NAMALWA (cell line): ENCODE results near the gene RGS9BP.
"Not testable (repeated sequence)": the region's sequence is repeated elsewhere in the genome, so short reads cannot be mapped to it uniquely, and the experiment has no call there.

Source experiments
- DNase-seq: peaks from one replicate; pipeline ENCODE4 v3.0.0-alpha.2; 2015; ENCODE audit warnings: low spot score

RGS9BP gene, protein sequence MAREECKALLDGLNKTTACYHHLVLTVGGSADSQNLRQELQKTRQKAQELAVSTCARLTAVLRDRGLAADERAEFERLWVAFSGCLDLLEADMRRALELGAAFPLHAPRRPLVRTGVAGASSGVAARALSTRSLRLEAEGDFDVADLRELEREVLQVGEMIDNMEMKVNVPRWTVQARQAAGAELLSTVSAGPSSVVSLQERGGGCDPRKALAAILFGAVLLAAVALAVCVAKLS

DNA sequence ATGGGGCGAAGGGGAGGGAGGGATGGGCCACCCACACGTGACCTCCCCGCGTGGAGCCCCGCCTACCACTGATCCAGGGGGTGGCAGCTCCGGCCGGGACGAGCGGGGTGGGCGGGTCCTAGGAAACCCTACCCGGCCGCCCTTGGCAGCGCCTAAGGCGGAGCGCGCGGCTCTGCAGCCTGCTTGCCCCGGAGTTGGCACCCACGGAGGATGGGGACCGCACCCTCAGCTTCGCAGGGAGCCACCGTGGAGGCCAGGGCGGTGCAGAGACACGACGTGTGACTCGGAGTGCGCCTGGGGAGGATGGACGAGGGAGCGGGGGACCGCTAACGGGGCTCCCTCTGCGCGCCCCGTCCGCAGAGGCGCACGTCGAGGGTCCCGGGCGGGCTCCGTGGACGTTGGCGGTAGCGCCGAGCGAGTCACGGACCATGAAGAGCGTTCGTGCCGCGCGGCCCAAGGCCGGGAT, at the start of gene RGS9BP:
RGS9BP (plus strand) TSS at position 129 of the 466 bp plus-strand sequence. CDS start 416 bp downstream, outside the sequence.
- peak; percentile 14 for DNase-seq

DNA sequence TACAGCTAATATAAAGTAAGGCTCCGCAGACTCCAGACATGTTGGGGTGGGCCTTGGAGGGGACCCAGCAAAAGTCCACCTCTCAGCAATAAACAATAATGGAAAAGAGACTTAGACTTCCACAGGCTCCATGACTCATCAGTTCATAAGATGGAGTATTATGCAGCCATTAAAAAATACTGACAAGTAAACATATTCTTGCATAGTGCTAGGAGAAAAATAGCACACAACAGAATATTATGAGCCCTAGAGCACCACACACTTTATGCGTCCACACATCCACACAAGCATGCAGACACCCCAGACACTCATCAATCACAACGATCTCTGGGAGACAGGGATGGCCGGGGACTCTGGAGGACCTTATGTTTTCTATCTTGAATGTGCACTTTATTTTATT, 48.7 kb upstream of the RGS9BP start:
- no peak for DNase-seq

DNA sequence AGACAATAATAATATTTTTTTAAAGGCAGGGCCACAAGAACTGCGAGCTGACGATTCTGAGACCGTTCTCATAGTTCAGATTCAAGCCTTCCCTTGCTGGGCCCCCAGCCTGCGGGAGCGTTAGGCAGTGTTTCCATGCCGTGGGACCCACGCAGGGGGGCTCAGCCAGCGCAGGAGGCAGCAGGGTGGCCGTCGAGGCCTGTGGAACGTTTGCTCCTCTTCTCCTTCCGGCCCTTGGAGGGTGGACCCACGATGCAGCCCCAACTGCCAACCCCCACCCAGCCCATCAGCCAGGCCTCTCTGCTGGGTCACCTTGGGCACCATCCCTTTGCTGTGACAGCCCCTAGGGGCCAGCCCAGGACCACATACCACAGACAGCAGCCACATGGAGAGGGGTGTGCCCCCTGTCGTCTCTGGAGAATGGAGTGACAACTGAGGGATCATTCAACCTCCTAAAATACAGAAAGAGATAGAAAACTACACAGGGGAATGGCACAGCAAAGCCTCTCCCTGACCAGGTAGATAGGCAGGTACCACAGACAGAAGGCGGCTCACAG, 47.9 kb upstream of the RGS9BP start:
- no peak for DNase-seq

DNA sequence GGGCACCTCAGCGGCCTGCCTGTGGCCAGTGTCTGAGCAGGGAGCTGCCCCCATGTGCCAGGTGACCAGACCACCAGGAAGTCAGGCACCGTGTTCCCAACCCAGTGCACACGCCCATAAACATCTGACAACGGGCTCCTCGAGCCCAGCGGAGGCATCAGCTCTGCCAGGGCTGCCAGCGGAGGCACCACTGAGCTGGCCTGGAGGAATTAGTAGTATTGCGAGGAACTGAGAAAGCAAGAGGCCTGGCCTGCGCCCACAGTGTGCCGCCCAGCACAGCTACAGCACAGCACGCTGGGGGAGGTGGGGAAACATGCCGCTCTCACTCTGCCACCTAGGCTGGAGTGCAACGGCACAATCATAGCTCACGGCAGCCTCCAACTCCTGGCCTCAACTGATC, 45.3 kb upstream of the RGS9BP start:
- DNase-seq, result no peak

DNA sequence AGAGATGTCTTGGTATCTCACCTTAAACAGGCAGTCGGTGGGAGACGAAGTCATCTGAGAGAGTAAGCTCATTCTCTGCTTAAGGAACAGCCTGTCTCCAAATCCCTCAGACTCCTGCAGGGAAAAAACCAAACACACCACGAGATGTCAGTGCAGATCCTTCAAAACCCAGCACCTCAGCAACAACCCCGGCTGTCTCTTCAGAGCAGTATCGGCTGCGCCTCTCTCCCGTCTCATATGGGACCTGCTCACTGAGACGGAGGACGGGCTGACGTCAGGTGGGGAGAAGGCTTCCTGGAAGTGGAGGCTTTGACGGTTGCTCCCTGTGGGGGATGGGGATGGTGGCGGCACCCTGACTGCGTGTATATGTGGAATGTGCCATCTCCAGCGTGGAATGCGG, 44.3 kb upstream of the RGS9BP start:
- no peak for DNase-seq

DNA sequence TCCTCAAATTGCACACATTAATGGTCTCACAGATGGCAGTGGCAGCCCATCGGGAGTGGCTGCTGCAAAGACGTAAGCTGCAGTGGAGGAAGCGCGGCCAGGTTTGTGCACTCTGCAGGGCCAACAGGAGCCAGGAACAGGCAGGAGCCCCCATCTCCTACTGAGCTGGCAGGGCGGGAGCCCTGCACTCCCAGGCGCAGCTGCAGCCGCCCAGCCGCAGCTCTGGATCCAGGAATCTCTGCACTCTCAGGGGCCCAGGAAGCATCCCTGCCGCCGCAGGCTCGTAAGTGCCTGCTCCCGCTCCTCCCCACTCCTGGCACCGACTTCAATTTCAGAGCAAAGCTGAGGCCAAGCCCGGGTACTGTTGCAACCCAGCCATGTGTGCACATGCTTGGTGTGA, 38.2 kb upstream of the RGS9BP start:
- no peak for DNase-seq

- no peak for DNase-seq
These were observed 37.0 kb upstream of the RGS9BP start for GRCh38 chr19:32638625-32639024.

- no peak for DNase-seq
These were observed 32.9 kb upstream of the RGS9BP start for GRCh38 chr19:32642771-32643170.

DNA sequence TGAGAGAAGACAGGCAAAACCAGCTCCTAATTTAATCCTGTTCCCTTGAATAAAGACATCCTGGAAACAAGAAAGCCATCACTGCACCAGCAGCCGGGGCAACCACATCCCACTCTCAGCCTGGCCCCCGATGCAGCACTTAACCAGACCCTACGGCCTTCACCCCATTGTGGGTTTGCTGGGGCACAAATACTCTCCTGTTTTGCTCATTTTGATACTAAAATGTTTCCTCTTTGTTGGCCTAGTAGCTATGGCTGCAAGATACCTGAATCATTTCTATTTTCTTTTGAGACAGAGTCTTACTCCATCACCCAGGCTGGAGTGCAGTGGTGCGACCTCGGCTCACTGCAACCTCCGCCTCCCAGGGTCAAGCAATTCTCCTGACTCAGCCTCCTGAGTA, 29.1 kb upstream of the RGS9BP start:
- DNase-seq, result no peak

DNA sequence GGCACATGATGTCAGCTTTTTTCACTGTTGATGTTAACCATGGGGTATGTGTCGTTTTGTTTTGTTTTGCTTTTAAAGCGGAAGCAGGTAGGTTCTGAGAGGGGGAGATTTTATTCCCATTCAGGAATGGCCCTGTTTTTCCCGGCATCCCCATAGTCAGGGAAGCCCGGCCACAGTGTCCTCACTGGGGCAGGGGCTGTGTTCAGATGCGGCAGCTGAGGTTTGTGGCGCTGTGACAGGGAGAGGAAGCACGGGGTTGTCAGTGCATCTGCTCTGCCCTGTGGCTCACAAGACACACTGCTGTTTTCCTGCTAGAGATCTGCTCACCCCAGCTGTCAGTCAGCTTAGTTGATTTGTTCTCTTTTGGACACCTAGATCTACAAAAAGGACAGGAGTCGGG, 28.3 kb upstream of the RGS9BP start:
- no peak for DNase-seq

- no peak for DNase-seq
These were observed 25.9 kb upstream of the RGS9BP start for GRCh38 chr19:32649751-32650150.

DNA sequence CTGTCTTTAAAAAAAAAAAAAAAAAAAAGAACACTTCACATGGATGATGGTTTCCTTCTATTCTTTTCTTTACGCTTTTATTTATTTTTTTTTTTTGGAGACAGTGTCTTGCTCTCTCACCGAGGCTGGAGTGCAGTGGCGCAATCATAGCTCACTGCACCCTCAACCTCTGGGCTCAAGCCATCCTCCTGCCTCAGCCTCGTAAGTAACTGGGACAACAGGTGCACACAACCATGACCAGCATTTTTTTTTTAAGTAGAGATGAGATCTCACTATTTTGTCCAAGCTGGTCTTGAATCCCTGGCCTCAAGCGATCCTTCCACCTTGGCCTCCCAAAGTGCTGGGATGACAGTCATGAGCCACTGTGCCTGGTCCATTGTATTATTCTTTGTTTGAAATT, 25.0 kb upstream of the RGS9BP start:
- no peak for DNase-seq

GRCh38 chr19:32651729-32652140, 23.9 kb upstream of the RGS9BP start:
- DNase-seq, result no peak

DNA sequence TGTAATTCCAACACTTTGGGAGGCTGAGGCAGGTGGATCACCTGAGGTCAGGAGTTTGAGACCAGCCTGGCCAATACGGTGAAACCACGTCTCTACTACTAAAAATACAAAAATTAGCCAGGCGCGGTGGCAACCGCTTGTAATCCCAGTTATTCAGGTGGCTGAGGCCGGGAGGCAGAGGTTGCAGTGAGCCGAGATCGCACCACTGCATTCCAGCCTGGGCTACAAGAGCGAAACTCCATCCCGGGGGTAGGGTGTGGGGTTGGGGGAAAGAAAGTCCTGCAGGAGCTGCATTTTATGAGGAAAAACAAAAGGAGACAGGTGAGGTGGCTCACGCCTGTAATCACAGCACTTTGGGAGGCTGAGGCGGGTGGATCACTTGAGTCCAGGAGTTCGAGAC, 23.3 kb upstream of the RGS9BP start:
- DNase-seq, result not testable (repeated sequence)

- DNase-seq, result no peak
These were observed 22.6 kb upstream of the RGS9BP start for GRCh38 chr19:32652894-32653598.

DNA sequence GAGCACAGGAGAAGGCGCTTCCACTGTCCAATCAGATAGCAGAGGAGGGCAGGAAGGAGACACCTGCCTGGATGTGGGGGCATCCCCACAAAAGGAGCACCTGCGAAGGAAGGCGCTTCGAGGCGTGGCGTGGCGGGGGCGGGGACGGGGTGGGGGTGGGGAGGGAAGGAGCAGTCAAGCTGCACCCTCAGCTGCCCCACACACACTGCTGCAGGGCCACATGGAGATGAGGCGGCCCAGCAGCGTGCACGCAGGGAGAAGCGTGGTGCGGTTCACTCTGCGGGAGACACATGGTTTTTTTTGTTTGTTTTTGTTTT, 22.1 kb upstream of the RGS9BP start:
- no peak for DNase-seq

- DNase-seq, result not testable (repeated sequence)
These were observed 19.3 kb upstream of the RGS9BP start for GRCh38 chr19:32656379-32656778.

- no peak for DNase-seq
These were observed 17.6 kb upstream of the RGS9BP start for GRCh38 chr19:32658075-32658474.

GRCh38 chr19:32658527-32658926, 17.1 kb upstream of the RGS9BP start:
- no peak for DNase-seq

- no peak for DNase-seq
These were observed 14.3 kb upstream of the RGS9BP start for GRCh38 chr19:32661318-32661717.

GRCh38 chr19:32662186-32662585, 13.5 kb upstream of the RGS9BP start:
- peak; percentile 16 for DNase-seq

DNA sequence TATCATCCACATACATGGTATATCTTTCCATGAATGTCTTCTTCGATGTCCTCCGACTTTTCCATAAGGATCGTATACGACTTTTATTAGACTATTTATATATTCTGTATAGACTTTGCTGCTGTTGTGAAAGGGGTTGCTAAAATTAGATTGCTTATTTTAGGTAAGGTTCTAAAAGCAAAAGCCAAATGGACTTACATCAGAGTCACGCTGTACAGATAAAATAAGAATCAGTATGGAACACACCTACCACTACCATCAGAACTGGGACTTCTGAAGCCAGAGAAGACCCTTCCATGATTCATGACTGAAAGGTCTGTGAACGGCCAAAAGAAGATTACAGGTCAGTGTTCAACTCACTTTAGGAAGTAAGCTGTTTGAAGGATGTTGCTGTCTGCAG, 9.6 kb upstream of the RGS9BP start:
- no peak for DNase-seq

- no peak for DNase-seq
These were observed 6.3 kb upstream of the RGS9BP start for GRCh38 chr19:32669310-32669709.
